K562 (cell line): Measurements from ENCODE around the gene SPDYE4.

Source experiments
- EP300 ChIP-seq: IDR thresholded peaks from 2 replicates; pipeline ENCODE4 v1.6.1; 2012; ENCODE audit warnings: low read length, improper control_type of control experiment
- ETV6 ChIP-seq, 3 experiments: fragments of 150-350 bp in 1 of 3; sonication (generic) in 1 of 3; formaldehyde crosslinking in 1 of 3; IDR thresholded peaks; 2 replicates each; pipeline versions ENCODE4 v1.6.1 to v1.8.0; 2014 to 2022; ENCODE audit warnings: borderline replicate concordance in 2 of 3, low read depth in 2 of 3, antibody characterized with exemption in 1 of 3, low read length in 1 of 3, mild to moderate bottlenecking in 1 of 3, missing genetic modification reagents in 1 of 3
- FOXA1 ChIP-seq: fragments of 450-650 bp; IDR thresholded peaks from 2 replicates; pipeline ENCODE4 v1.6.1; 2016; ENCODE audit warnings: mild to moderate bottlenecking, borderline replicate concordance
- PCBP2 ChIP-seq: fragments of 200-400 bp; formaldehyde crosslinking; IDR thresholded peaks from 2 replicates; pipeline ENCODE4 v1.6.1; 2018; ENCODE audit warnings: low read length, low read depth, mild to moderate bottlenecking, moderate library complexity; ENCODE audit not compliant: poor library complexity, severe bottlenecking
- POLR2A ChIP-seq: fragments of 450-650 bp; conservative IDR thresholded peaks from 2 replicates; pipeline ENCODE4 v1.6.1; 2016

GRCh38 chr17:8728971-8729370, 29.4 kb downstream of the SPDYE4 start:
- TF ChIP-seq ETV6 (IDR thresholded peaks at IDR 0.05; ENCODE audit: borderline replicate concordance in 1 of 2, low read depth in 2 of 2, low read length in 1 of 2) (no peak), ETV6 (CRISPR knock-in tag; IDR thresholded peaks at IDR 0.05; ENCODE audit: borderline replicate concordance) (no peak), PCBP2 (no peak), FOXA1 (no peak), POLR2A (no peak), EP300 (no peak)
